GM23338 (cell line): ENCODE measurements around the gene MRPL1. TPM values are rescaled to one million over a fixed set of nuclear protein-coding genes. Genes with fewer than 3 reads are reported as not detected.

Experiments
- ATAC-seq: fragments of 200-7000 bp; cut with Tn5 transposase; 3 replicates; pipeline ENCODE4 v1.9.1; 2020
- DNase-seq: peaks from one replicate; pipeline ENCODE4 v3.0.0-alpha.2; 2015; ENCODE audit warnings: low spot score
- H2AFZ ChIP-seq: fragments of 200-600 bp; sonication (generic); 2 replicates; pipeline ENCODE4 v1.8.0; 2016; ENCODE audit warnings: antibody characterized with exemption, mild to moderate bottlenecking, moderate library complexity
- H3F3A ChIP-seq: fragments of 200-600 bp; sonication (generic); replicated peaks from 2 replicates; pipeline ENCODE4 v1.8.0; 2017; ENCODE audit warnings: antibody characterized with exemption, mixed run types, low read depth
- H3K27ac ChIP-seq: fragments of 200-600 bp; sonication (generic); 2 replicates; pipeline ENCODE4 v1.6.1; 2016; ENCODE audit warnings: low read depth
- H3K27me3 ChIP-seq: fragments of 200-600 bp; sonication (generic); 2 replicates; pipeline ENCODE4 v1.8.0; 2016; ENCODE audit warnings: mild to moderate bottlenecking, mixed run types, moderate library complexity; ENCODE audit not compliant: insufficient read depth
- H3K36me3 ChIP-seq: fragments of 200-600 bp; sonication (generic); 2 replicates; pipeline ENCODE4 v1.8.0; 2016; ENCODE audit warnings: mild to moderate bottlenecking; ENCODE audit not compliant: insufficient read depth
- H3K4me1 ChIP-seq: fragments of 200-600 bp; sonication (generic); 2 replicates; pipeline ENCODE4 v1.8.0; 2016; ENCODE audit warnings: mild to moderate bottlenecking, moderate library complexity; ENCODE audit not compliant: insufficient read depth
- H3K4me2 ChIP-seq: fragments of 200-600 bp; sonication (generic); 2 replicates; pipeline ENCODE4 v1.7.1; 2017; ENCODE audit warnings: mixed run types
- H3K4me3 ChIP-seq: fragments of 200-600 bp; sonication (generic); 2 replicates; pipeline ENCODE4 v1.6.1; 2016; ENCODE audit warnings: mixed run types
- H3K79me2 ChIP-seq: fragments of 200-600 bp; sonication (generic); replicated peaks from 2 replicates; pipeline ENCODE4 v1.8.0; 2017; ENCODE audit warnings: mild to moderate bottlenecking; ENCODE audit not compliant: insufficient read depth
- H3K9me2 ChIP-seq: fragments of 200-600 bp; sonication (generic); 2 replicates; pipeline ENCODE4 v1.8.0; 2017; ENCODE audit not compliant: insufficient read depth
- H4K20me1 ChIP-seq: fragments of 200-600 bp; sonication (generic); replicated peaks from 2 replicates; pipeline ENCODE4 v1.8.0; 2017; ENCODE audit warnings: mild to moderate bottlenecking; ENCODE audit not compliant: insufficient read depth
- H3K27ac Mint-ChIP-seq: 2 replicates; pipeline ENCODE4 v1.8.0; 2020; ENCODE audit warnings: inconsistent platforms, mild to moderate bottlenecking, moderate library complexity, mixed read lengths
- H3K27me3 Mint-ChIP-seq: 3 replicates; pipeline ENCODE4 v1.8.0; 2022; ENCODE audit warnings: low read depth, mild to moderate bottlenecking, moderate library complexity, mixed read lengths, inconsistent platforms; ENCODE audit not compliant: insufficient read depth, poor library complexity
- H3K36me3 Mint-ChIP-seq: 3 replicates; pipeline ENCODE4 v1.8.0; 2021; ENCODE audit warnings: low read depth, mild to moderate bottlenecking, inconsistent platforms, moderate library complexity, mixed read lengths
- H3K4me1 Mint-ChIP-seq: 3 replicates; pipeline ENCODE4 v1.8.0; 2020; ENCODE audit warnings: mild to moderate bottlenecking, inconsistent platforms, mixed read lengths
- H3K4me3 Mint-ChIP-seq: 3 replicates; pipeline ENCODE4 v1.8.0; 2021; ENCODE audit warnings: moderate library complexity, mild to moderate bottlenecking, inconsistent platforms, mixed read lengths
- H3K9me3 Mint-ChIP-seq: 3 replicates; pipeline ENCODE4 v1.8.0; 2020; ENCODE audit warnings: moderate library complexity, mild to moderate bottlenecking, inconsistent platforms, mixed read lengths
- CTCF ChIP-seq, 2 experiments: fragments of 200-600 bp in 1 of 2; sonication (generic) in 1 of 2; conservative IDR thresholded peaks; 2 replicates each; pipeline versions ENCODE4 v1.5.1 to v1.6.1; 2016 to 2017; ENCODE audit warnings: antibody characterized with exemption in 2 of 2, low read depth in 2 of 2, mild to moderate bottlenecking in 2 of 2, moderate library complexity in 1 of 2
- EZH2 ChIP-seq: fragments of 200-600 bp; sonication (generic); IDR thresholded peaks from one replicate; pipeline ENCODE4 v1.8.0; 2017; ENCODE audit warnings: antibody characterized with exemption, mild to moderate bottlenecking, low read depth; ENCODE audit not compliant: unreplicated experiment
- JUNB ChIP-seq: IDR thresholded peaks from one replicate; pipeline ENCODE4 v1.6.1; 2016; ENCODE audit warnings: antibody characterized with exemption; ENCODE audit not compliant: unreplicated experiment
- NANOG ChIP-seq: IDR thresholded peaks from 2 replicates; pipeline ENCODE4 v1.6.1; 2016; ENCODE audit warnings: antibody characterized with exemption, borderline replicate concordance
- REST ChIP-seq: IDR thresholded peaks from one replicate; pipeline ENCODE4 v1.6.1; 2018; ENCODE audit warnings: antibody characterized with exemption; ENCODE audit not compliant: unreplicated experiment
- STAT1 ChIP-seq: IDR thresholded peaks from one replicate; pipeline ENCODE4 v1.6.1; 2016; ENCODE audit warnings: antibody characterized with exemption; ENCODE audit not compliant: unreplicated experiment
- ZNF331 ChIP-seq: fragments of 250-450 bp; sonication (Bioruptor Pico); IDR thresholded peaks from 2 replicates; pipeline ENCODE4 v1.5.0; 2020; ENCODE audit warnings: low read depth, mild to moderate bottlenecking, moderate library complexity
- ZNF462 ChIP-seq: fragments of 250-450 bp; sonication (Bioruptor Pico); IDR thresholded peaks from 2 replicates; pipeline ENCODE4 v1.5.0; 2020; ENCODE audit warnings: mild to moderate bottlenecking, moderate library complexity
- polyA plus RNA-seq: library from polyadenylated mRNA; unstranded; fragments of >200 nt; fragmentation: Nextera tagmentation; extraction: Ambion mirVana; gene quantifications from 2 replicates; pipeline ENCODE4 v1.2.1, GENCODE V29; 2016
- total RNA-seq: library from RNA; depleted of rRNA; stranded (reverse); fragments of >200 nt; shearing (Covaris generic); gene quantifications from 2 replicates; pipeline ENCODE4 v1.2.3, GENCODE V29; 2014

The MRPL1 gene
- total and polyA plus RNA-seq, 2 experiments from 2014 or later, result 29.2 to 46.5 TPM

GRCh38 chr4:77880784-77881183 is 18.2 kb downstream of the MRPL1 start:
- Mint-ChIP-seq H3K9me3 (no peaks in the 10 kb centered on the region), H3K36me3 (peaks cover 41% of the 10 kb centered on the region), H3K4me3 (no peak overlapping the region), H3K27me3 (no peaks in the 10 kb centered on the region), H3K27ac (no peak overlapping the region), H3K4me1 (peaks cover 23% of the 10 kb centered on the region)
- no peaks in the 10 kb centered on the region for H3K27me3 ChIP-seq
- no peaks in the 10 kb centered on the region; the same call in none of the 2 replicates for H4K20me1 ChIP-seq
- DNase-seq, result no peak
- H3K4me3 ChIP-seq, result no peak overlapping the region
- H2AFZ ChIP-seq, result no peak overlapping the region
- no peaks in the 10 kb centered on the region; the same call in 1 of the 2 replicates for H3K9me2 ChIP-seq
- H3K4me2 ChIP-seq, result no peak overlapping the region
- H3K36me3 ChIP-seq, result peaks cover 3% of the 10 kb centered on the region
- no peak overlapping the region for H3K27ac ChIP-seq
- no peak for TF ChIP-seq NANOG
- TF ChIP-seq JUNB, result no peak
- no peak for TF ChIP-seq STAT1
- no peak for TF ChIP-seq ZNF331 (CRISPR knock-in tag)
- H3K79me2 ChIP-seq, result peaks cover 62% of the 10 kb centered on the region
- no peaks in the 10 kb centered on the region for H3F3A ChIP-seq
- no peak for ATAC-seq
- peaks cover 18% of the 10 kb centered on the region for H3K4me1 ChIP-seq

- Histone ChIP-seq H4K20me1 (no peaks in the 10 kb centered on the region; the same call in none of the 2 replicates), H2AFZ (no peak overlapping the region), H3K79me2 (peaks cover 56% of the 10 kb centered on the region), H3K36me3 (peaks cover 3% of the 10 kb centered on the region), H3K27ac (no peak overlapping the region), H3F3A (no peaks in the 10 kb centered on the region), H3K4me3 (no peak overlapping the region), H3K27me3 (no peaks in the 10 kb centered on the region), H3K4me1 (peaks cover 18% of the 10 kb centered on the region), H3K9me2 (no peaks in the 10 kb centered on the region; the same call in 1 of the 2 replicates), H3K4me2 (no peak overlapping the region)
- ATAC-seq (no peak), DNase-seq (peak; percentile 18)
- Mint-ChIP-seq H3K9me3 (no peaks in the 10 kb centered on the region), H3K27me3 (no peaks in the 10 kb centered on the region), H3K4me1 (peaks cover 23% of the 10 kb centered on the region), H3K4me3 (no peak overlapping the region), H3K27ac (peak overlapping the region; percentile 26), H3K36me3 (peaks cover 36% of the 10 kb centered on the region)
- TF ChIP-seq STAT1, result no peak
- TF ChIP-seq NANOG, result no peak
- no peak for TF ChIP-seq ZNF331 (CRISPR knock-in tag)
- no peak for TF ChIP-seq JUNB
- no peak for TF ChIP-seq EZH2
- TF ChIP-seq CTCF (conservative IDR thresholded peaks at IDR 0.05; ENCODE audit: low read depth in 2 of 2), result no peak
- no peak for TF ChIP-seq ZNF462 (CRISPR knock-in tag)
- TF ChIP-seq REST, result no peak
These were observed 19.0 kb downstream of the MRPL1 start for GRCh38 chr4:77881460-77882295.
